Measurements from ENCODE around the gene ZNF469. TPM values are rescaled to one million over a fixed set of nuclear protein-coding genes. Genes with fewer than 3 reads are reported as not detected.

Gene ZNF469
- total and polyA plus RNA-seq, 9 of the 15 experiments (the other 6 are each of a cell fraction or from before 2014, with no cell fraction given), result 0.01 to 0.04 TPM; not detected in 7

DNA sequence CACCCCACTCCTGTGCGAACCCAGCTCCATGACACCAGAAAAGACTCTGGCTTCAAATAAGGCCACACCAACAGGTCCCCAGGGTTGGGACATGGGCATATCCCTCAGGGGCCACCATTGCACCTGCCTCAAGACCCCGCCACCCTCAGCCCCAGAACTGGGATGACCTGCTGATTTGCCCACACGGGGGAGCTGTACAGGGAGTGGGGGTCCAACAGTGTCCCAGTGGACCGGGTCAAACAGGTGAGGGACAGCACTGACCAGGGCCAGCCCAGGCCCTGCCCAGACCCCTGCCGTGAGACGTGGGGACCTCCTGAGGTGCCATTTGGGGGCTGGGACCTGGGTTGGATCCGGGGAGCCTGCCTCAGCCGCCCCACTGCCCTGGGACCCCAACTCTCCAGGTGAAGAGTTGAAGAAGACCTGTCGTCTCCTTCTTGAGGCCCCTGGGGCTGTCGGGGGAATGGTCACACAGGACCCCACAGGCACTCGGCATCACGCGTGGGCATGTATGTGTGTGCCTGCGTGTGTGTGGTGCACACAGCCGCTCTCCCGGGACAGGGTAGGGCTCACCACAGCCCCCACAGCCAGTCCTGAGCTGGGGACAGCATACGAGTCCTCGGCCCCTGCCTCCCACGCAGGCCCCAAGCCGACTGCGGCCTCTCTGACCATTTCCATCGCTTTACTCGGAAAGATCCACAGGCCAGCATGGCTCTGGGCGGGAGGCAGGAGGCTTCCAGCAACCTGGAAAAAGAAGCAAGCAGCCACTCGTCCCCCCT, 34.2 kb upstream of the ZNF469 start:
- H4K20me1 ChIP-seq (replicated peaks; ENCODE audit: control insufficient read depth, insufficient read depth, low read length), result peaks cover 6% of the 10 kb centered on the region; the same call in 1 of the 2 replicates
- no peak for FAIRE-seq
- H3K27ac ChIP-seq (ENCODE audit: extremely low read depth, low read depth, low read length), result no peak overlapping the region
- H3K4me1 ChIP-seq (replicated peaks in 1 of 2; ENCODE audit: control insufficient read depth in 2 of 2, insufficient read depth in 2 of 2, low read length in 2 of 2), result peaks cover 0 to 54% of the 10 kb centered on the region in 2 experiments; a peak in 2 of 5 replicates
- H3K9ac ChIP-seq (ENCODE audit: insufficient read depth in 1 of 2, low read depth in 2 of 2, low read length in 2 of 2), result peak overlapping the region in 1 of 2 experiments; percentile 56; a peak in 1 of 4 replicates
- in situ Hi-C loops (cut with MboI), result no loop called here
- ChIA-PET POLR2A (interaction anchor here (0.6 kb wide), 1 partner anchor 802 kb away, joined by 3 read pairs; no protein-coding TSS in a partner anchor), CTCF (ENCODE audit: low intra/inter-chr PET ratio) (no interaction called here)
- intact Hi-C loops (cut with micrococcal nuclease), result no loop called here
- DNase-seq (ENCODE audit: extremely low read depth in 1 of 4, low spot score in 3 of 4), result peak in 1 of 4 experiments; percentile 38
- H3K4me3 ChIP-seq, result no peak overlapping the region
- no peaks in the 10 kb centered on the region for H3K79me2 ChIP-seq (ENCODE audit: control insufficient read depth, insufficient read depth, low read length)
- H3K36me3 ChIP-seq (ENCODE audit: control insufficient read depth, insufficient read depth, low read length), result no peaks in the 10 kb centered on the region
- 52% methylated on average over 24 of the region's 25 CpGs for WGBS (ENCODE audit: insufficient coverage, low coverage, missing lambda C conversion rate)
- H3K9me1 ChIP-seq (ENCODE audit: control insufficient read depth, insufficient read depth, low read length), result no peaks in the 10 kb centered on the region
- H2AFZ ChIP-seq (ENCODE audit: low read depth, low read length), result peak overlapping the region; percentile 52; the same call in 1 of the 2 replicates
- TF ChIP-seq CCAR2 (IDR thresholded peaks at IDR 0.05; ENCODE audit: low read depth, low read length) (no peak), FOXP1 (CRISPR knock-in tag; IDR thresholded peaks at IDR 0.05) (no peak), EP400 (IDR thresholded peaks at IDR 0.05) (no peak), ZNF232 (CRISPR knock-in tag; IDR thresholded peaks at IDR 0.05) (no peak)
- TF ChIP-seq, protein P1, sequence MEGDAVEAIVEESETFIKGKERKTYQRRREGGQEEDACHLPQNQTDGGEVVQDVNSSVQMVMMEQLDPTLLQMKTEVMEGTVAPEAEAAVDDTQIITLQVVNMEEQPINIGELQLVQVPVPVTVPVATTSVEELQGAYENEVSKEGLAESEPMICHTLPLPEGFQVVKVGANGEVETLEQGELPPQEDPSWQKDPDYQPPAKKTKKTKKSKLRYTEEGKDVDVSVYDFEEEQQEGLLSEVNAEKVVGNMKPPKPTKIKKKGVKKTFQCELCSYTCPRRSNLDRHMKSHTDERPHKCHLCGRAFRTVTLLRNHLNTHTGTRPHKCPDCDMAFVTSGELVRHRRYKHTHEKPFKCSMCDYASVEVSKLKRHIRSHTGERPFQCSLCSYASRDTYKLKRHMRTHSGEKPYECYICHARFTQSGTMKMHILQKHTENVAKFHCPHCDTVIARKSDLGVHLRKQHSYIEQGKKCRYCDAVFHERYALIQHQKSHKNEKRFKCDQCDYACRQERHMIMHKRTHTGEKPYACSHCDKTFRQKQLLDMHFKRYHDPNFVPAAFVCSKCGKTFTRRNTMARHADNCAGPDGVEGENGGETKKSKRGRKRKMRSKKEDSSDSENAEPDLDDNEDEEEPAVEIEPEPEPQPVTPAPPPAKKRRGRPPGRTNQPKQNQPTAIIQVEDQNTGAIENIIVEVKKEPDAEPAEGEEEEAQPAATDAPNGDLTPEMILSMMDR (IDR thresholded peaks at IDR 0.05 in 2 of 3, conservative IDR thresholded peaks at IDR 0.05 in 1 of 3; ENCODE audit: insufficient read depth in 2 of 3, low read depth in 1 of 3, low read length in 3 of 3), result peak in 2 of 3 experiments; percentile 16 to 39; a peak in 2 of 6 replicates
- TF ChIP-seq, protein P2, sequence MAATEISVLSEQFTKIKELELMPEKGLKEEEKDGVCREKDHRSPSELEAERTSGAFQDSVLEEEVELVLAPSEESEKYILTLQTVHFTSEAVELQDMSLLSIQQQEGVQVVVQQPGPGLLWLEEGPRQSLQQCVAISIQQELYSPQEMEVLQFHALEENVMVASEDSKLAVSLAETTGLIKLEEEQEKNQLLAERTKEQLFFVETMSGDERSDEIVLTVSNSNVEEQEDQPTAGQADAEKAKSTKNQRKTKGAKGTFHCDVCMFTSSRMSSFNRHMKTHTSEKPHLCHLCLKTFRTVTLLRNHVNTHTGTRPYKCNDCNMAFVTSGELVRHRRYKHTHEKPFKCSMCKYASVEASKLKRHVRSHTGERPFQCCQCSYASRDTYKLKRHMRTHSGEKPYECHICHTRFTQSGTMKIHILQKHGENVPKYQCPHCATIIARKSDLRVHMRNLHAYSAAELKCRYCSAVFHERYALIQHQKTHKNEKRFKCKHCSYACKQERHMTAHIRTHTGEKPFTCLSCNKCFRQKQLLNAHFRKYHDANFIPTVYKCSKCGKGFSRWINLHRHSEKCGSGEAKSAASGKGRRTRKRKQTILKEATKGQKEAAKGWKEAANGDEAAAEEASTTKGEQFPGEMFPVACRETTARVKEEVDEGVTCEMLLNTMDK (IDR thresholded peaks at IDR 0.05; ENCODE audit: borderline replicate concordance, insufficient read depth, low read depth, low read length, poor library complexity, severe bottlenecking), result peak; percentile 17
- H3K27me3 ChIP-seq (ENCODE audit: control insufficient read depth in 2 of 2, insufficient read depth in 2 of 2, low read length in 2 of 2), result peaks cover 0 to 6% of the 10 kb centered on the region in 2 experiments; a peak in 1 of 5 replicates
- BruUV-seq (replicated peaks), result no TSS peak
- peak; percentile 54 for ATAC-seq
- peaks cover under 1% of the 10 kb centered on the region; the same call in 1 of the 2 replicates for H3K9me3 ChIP-seq (replicated peaks; ENCODE audit: control insufficient read depth, insufficient read depth, low read depth, low read length)
- no peak overlapping the region for H3K4me2 ChIP-seq (ENCODE audit: insufficient read depth, low read length)

All from K562 (cell line).